ENCODE results near the gene SPANXC.

DNA sequence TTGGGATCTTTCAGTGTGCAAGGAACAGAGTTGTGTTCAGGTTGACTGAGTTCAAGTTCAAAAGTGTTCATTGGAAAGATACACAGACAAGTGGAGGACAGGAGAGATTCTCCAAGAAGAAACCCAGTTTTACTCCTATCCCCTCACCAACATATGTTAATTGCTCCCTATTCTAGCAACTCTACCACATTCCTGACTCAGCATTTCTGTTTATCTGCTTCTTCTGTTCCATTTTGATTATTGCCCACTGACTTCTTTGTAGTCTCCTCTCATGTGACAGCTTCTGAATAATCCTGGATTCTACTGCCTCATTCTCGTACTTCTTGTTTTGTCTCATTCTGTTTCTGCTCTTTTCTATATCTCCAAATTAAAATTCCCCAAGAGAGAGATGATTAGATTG is 15.8 kb upstream of the SPANXC start:
- TF ChIP-seq, protein P1, sequence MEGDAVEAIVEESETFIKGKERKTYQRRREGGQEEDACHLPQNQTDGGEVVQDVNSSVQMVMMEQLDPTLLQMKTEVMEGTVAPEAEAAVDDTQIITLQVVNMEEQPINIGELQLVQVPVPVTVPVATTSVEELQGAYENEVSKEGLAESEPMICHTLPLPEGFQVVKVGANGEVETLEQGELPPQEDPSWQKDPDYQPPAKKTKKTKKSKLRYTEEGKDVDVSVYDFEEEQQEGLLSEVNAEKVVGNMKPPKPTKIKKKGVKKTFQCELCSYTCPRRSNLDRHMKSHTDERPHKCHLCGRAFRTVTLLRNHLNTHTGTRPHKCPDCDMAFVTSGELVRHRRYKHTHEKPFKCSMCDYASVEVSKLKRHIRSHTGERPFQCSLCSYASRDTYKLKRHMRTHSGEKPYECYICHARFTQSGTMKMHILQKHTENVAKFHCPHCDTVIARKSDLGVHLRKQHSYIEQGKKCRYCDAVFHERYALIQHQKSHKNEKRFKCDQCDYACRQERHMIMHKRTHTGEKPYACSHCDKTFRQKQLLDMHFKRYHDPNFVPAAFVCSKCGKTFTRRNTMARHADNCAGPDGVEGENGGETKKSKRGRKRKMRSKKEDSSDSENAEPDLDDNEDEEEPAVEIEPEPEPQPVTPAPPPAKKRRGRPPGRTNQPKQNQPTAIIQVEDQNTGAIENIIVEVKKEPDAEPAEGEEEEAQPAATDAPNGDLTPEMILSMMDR (IDR thresholded peaks at IDR 0.05), result no peak
- TF ChIP-seq POLR2A (IDR thresholded peaks at IDR 0.05), result no peak

All from Peyer's patch (tissue), 4 donors.